Nephron (organoid): ENCODE data around the gene MAMLD1.

Experiments used
- H3K27ac Mint-ChIP-seq, 3 experiments: 2 replicates each; pipeline ENCODE4 v1.8.0; 2020; ENCODE audit warnings: mixed read lengths in 3 of 3, mild to moderate bottlenecking in 2 of 3, moderate library complexity in 1 of 3
- H3K27me3 Mint-ChIP-seq: 2 replicates; pipeline ENCODE4 v1.8.0; 2021; ENCODE audit warnings: low read depth, mild to moderate bottlenecking, moderate library complexity, mixed read lengths
- H3K36me3 Mint-ChIP-seq: 2 replicates; pipeline ENCODE4 v1.8.0; 2020; ENCODE audit warnings: low read depth, mixed read lengths
- H3K4me1 Mint-ChIP-seq: 2 replicates; pipeline ENCODE4 v1.8.0; 2020; ENCODE audit warnings: mixed read lengths
- H3K4me3 Mint-ChIP-seq, 3 experiments: 2 replicates each; pipeline ENCODE4 v1.8.0; 2020; ENCODE audit warnings: mild to moderate bottlenecking in 3 of 3, mixed read lengths in 3 of 3, moderate library complexity in 2 of 3
- H3K9me3 Mint-ChIP-seq: 2 replicates; pipeline ENCODE4 v1.8.0; 2020; ENCODE audit warnings: mixed read lengths
- TF ChIP-seq, protein P1 (sequence below), 3 experiments: fragments of 200-600 bp; sonication (generic); IDR thresholded peaks; one replicate each; pipeline ENCODE4 v1.5.0; 2021; ENCODE audit warnings: antibody characterized with exemption in 3 of 3; ENCODE audit not compliant: unreplicated experiment in 3 of 3

The MAMLD1 gene

GRCh38 chrX:150527108-150527507 is 164.0 kb downstream of the MAMLD1 start:
- no peaks in the 10 kb centered on the region for H3K36me3 Mint-ChIP-seq
- H3K27ac Mint-ChIP-seq: no peak overlapping the region
- no peaks in the 10 kb centered on the region for H3K27me3 Mint-ChIP-seq
- no peak overlapping the region for H3K4me3 Mint-ChIP-seq
- H3K4me1 Mint-ChIP-seq: no peaks in the 10 kb centered on the region
- H3K9me3 Mint-ChIP-seq: peaks cover 20% of the 10 kb centered on the region
- TF ChIP-seq, protein P1, sequence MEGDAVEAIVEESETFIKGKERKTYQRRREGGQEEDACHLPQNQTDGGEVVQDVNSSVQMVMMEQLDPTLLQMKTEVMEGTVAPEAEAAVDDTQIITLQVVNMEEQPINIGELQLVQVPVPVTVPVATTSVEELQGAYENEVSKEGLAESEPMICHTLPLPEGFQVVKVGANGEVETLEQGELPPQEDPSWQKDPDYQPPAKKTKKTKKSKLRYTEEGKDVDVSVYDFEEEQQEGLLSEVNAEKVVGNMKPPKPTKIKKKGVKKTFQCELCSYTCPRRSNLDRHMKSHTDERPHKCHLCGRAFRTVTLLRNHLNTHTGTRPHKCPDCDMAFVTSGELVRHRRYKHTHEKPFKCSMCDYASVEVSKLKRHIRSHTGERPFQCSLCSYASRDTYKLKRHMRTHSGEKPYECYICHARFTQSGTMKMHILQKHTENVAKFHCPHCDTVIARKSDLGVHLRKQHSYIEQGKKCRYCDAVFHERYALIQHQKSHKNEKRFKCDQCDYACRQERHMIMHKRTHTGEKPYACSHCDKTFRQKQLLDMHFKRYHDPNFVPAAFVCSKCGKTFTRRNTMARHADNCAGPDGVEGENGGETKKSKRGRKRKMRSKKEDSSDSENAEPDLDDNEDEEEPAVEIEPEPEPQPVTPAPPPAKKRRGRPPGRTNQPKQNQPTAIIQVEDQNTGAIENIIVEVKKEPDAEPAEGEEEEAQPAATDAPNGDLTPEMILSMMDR (IDR thresholded peaks at IDR 0.05; ENCODE audit: unreplicated experiment in 3 of 3): no peak

DNA sequence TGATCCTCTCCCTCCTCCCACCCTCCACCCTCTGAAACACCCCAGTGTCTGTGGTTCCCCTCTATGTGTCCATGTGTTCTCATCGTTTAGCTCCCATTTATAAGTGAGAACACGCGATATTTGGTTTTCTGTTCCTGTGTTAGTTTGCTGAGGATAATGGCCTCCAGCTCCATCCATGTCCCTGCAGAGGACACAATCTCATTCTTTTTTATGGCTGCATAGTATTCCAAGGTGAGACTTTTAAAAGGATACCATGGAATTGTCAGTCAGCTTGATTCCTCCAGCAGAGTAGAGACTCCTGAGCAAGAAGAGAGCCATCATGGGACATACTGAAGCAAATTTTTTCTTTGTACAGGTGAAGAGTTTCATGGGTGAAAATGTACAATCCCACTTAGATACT is 166.5 kb downstream of the MAMLD1 start:
- no peaks in the 10 kb centered on the region for H3K36me3 Mint-ChIP-seq
- TF ChIP-seq, protein P1 (IDR thresholded peaks at IDR 0.05; ENCODE audit: unreplicated experiment in 3 of 3): no peak
- no peak overlapping the region for H3K4me3 Mint-ChIP-seq
- H3K27me3 Mint-ChIP-seq: peaks cover 1% of the 10 kb centered on the region
- H3K9me3 Mint-ChIP-seq: peaks cover 34% of the 10 kb centered on the region
- H3K4me1 Mint-ChIP-seq: no peaks in the 10 kb centered on the region
- no peak overlapping the region for H3K27ac Mint-ChIP-seq

GRCh38 chrX:150530821-150531220 is 167.7 kb downstream of the MAMLD1 start:
- Mint-ChIP-seq H3K27ac (no peak overlapping the region), H3K4me1 (no peaks in the 10 kb centered on the region), H3K9me3 (peaks cover 40% of the 10 kb centered on the region), H3K4me3 (no peak overlapping the region), H3K27me3 (peaks cover 3% of the 10 kb centered on the region), H3K36me3 (no peaks in the 10 kb centered on the region)
- TF ChIP-seq, protein P1 (IDR thresholded peaks at IDR 0.05; ENCODE audit: unreplicated experiment in 3 of 3): no peak

DNA sequence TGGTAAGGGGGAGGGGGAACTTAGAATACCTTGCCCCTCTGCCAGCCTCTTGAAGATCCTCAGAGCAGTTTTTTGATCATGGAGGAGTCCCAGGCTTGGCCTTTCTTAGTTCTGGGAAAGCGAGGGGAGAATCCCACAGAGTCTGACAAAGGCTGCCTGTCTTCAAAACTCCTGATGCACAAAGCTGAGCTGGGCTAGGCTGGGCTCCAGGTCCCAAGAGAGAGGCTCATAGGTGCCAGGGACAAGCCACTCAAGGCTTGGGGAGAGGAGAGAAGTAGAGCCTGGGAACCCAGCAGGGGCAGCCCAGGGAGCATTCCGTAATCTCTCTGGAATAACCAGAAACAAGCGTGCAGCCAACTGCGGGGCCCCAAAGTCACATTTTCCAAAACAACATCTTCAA is 168.3 kb downstream of the MAMLD1 start:
- Mint-ChIP-seq H3K27ac (no peak overlapping the region), H3K9me3 (peaks cover 42% of the 10 kb centered on the region), H3K36me3 (no peaks in the 10 kb centered on the region), H3K4me3 (no peak overlapping the region), H3K4me1 (no peaks in the 10 kb centered on the region), H3K27me3 (peaks cover 3% of the 10 kb centered on the region)
- TF ChIP-seq, protein P1 (IDR thresholded peaks at IDR 0.05; ENCODE audit: unreplicated experiment in 3 of 3): no peak

- Mint-ChIP-seq H3K27me3 (peaks cover 3% of the 10 kb centered on the region), H3K27ac (no peak overlapping the region), H3K4me1 (no peaks in the 10 kb centered on the region), H3K9me3 (peaks cover 44% of the 10 kb centered on the region), H3K4me3 (no peak overlapping the region), H3K36me3 (no peaks in the 10 kb centered on the region)
- TF ChIP-seq, protein P1 (IDR thresholded peaks at IDR 0.05; ENCODE audit: unreplicated experiment in 3 of 3): no peak
Observed at GRCh38 chrX:150533863-150534262, 170.7 kb downstream of the MAMLD1 start.

DNA sequence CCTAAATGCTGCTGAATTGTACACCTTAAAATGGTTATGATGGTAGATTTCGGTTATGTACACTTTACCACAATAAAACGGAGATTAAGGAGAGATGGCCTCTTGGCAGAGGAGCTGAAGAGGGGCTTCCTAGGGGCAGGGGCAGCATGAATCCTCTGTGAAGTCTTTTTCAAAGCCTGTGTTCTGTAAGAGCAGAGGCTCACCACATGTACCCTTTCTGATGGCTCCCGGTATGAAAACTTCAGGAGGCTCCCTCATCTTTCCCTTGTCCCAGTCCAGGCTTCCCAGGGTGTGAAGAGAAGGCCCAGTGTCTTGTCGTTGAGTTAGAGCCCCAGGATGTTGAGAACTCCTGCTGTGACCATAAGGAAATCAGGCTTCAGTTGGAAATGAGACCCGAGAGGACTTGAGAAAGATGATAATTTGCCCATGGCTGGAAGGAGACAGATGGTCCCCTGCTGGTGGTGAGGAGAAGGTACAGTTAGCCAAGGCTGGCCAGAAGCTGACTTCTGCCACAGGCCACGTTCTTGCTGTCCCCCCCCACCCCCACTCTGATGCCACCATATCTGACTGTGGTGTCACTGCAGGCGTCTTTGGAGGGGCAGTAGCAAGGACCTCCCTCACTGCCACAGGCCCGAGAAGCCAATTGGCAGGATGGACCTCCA is 173.5 kb downstream of the MAMLD1 start:
- Mint-ChIP-seq H3K27ac (no peak overlapping the region), H3K4me3 (no peak overlapping the region), H3K36me3 (no peaks in the 10 kb centered on the region), H3K9me3 (peaks cover 38% of the 10 kb centered on the region), H3K27me3 (peaks cover 3% of the 10 kb centered on the region), H3K4me1 (no peaks in the 10 kb centered on the region)
- TF ChIP-seq, protein P1 (IDR thresholded peaks at IDR 0.05; ENCODE audit: unreplicated experiment in 3 of 3): no peak
